Natural killer cell treated with Interleukin-12 subunit alpha and Interleukin-12 subunit beta and Interleukin-15 and Interleukin-18, amount 100 ng/mL, for 72 hours (primary cell): Measurements from ENCODE around the gene PCSK6. TPM values are rescaled to one million over a fixed set of nuclear protein-coding genes. Genes with fewer than 3 reads are reported as not detected.

Experiments
- ATAC-seq, 2 donors: fragments of 150-1000 bp; cut with Tn5 transposase in 1 of 2; sonication (Bioruptor Pico), chemical (Tn5 transposase) in 1 of 2; 2 replicates each; pipeline ENCODE4 v1.10.0; 2021
- DNase-seq: peaks from one replicate; pipeline ENCODE4 v3.0.0; 2022; ENCODE audit warnings: low spot score
- H3K27ac Mint-ChIP-seq, 2 donors: 1 replicate in 1 of 2; 2 replicates in 1 of 2; pipeline ENCODE4 v1.8.0; 2022; ENCODE audit warnings: mixed read lengths in 2 of 2, mild to moderate bottlenecking in 1 of 2, moderate library complexity in 1 of 2
- H3K27me3 Mint-ChIP-seq, 2 donors: 1 replicate in 1 of 2; 2 replicates in 1 of 2; pipeline ENCODE4 v1.8.0; 2022; ENCODE audit warnings: mixed read lengths in 2 of 2
- H3K36me3 Mint-ChIP-seq: one replicate; pipeline ENCODE4 v1.8.0; 2022; ENCODE audit warnings: mixed read lengths
- H3K4me1 Mint-ChIP-seq, 2 donors: 1 replicate in 1 of 2; 2 replicates in 1 of 2; pipeline ENCODE4 v1.8.0; 2022; ENCODE audit warnings: low read depth in 2 of 2, mixed read lengths in 2 of 2, mild to moderate bottlenecking in 1 of 2
- H3K4me3 Mint-ChIP-seq: one replicate; pipeline ENCODE4 v1.8.0; 2022; ENCODE audit warnings: mixed read lengths
- H3K9me3 Mint-ChIP-seq: 2 replicates; pipeline ENCODE4 v1.8.0; 2022; ENCODE audit warnings: mixed read lengths
- total RNA-seq, 2 donors: library from RNA; stranded (reverse); gene quantifications; one replicate each; pipeline ENCODE4 v1.2.3, GENCODE V29; 2022

PCSK6 gene
- total RNA-seq, 2 donors from 2014 or later, result 0.95 TPM; not detected in 1

DNA sequence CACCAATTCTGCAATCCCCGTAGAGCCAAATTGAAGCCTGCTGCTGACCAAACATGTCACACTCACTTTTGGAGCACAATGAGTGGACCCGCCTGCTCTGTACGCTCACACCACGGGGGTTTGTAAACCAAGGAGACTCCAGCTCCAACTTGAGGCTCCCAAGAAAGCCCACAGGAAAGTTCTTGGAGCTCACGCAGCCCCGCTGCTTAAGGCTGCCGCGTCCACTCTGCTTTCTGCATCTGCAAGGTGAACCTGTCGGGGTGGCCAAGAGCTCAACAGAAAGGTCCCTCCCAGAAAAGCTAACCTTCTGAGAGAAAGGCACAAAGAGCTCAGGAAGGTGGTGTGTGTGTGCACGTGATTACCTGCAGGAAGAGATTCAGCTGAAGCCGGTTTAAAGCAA, 94.9 kb downstream of the PCSK6 start:
- peaks cover 4 to 16% of the 10 kb centered on the region in 2 donors for H3K27me3 Mint-ChIP-seq
- H3K36me3 Mint-ChIP-seq, result no peaks in the 10 kb centered on the region
- no peaks in the 10 kb centered on the region for H3K9me3 Mint-ChIP-seq
- H3K27ac Mint-ChIP-seq, result no peak overlapping the region
- H3K4me1 Mint-ChIP-seq, result peaks cover 6 to 24% of the 10 kb centered on the region in 2 donors
- DNase-seq, result peak; percentile 54
- H3K4me3 Mint-ChIP-seq, result no peak overlapping the region
- ATAC-seq, result no peak

GRCh38 chr15:101394056-101394630, 95.4 kb downstream of the PCSK6 start:
- no peaks in the 10 kb centered on the region for H3K9me3 Mint-ChIP-seq
- DNase-seq (peak; percentile 12), ATAC-seq (no peak)
- peaks cover 6 to 24% of the 10 kb centered on the region in 2 donors for H3K4me1 Mint-ChIP-seq
- no peak overlapping the region for H3K27ac Mint-ChIP-seq
- H3K4me3 Mint-ChIP-seq, result no peak overlapping the region
- no peaks in the 10 kb centered on the region for H3K36me3 Mint-ChIP-seq
- peaks cover 2 to 16% of the 10 kb centered on the region in 2 donors for H3K27me3 Mint-ChIP-seq

DNA sequence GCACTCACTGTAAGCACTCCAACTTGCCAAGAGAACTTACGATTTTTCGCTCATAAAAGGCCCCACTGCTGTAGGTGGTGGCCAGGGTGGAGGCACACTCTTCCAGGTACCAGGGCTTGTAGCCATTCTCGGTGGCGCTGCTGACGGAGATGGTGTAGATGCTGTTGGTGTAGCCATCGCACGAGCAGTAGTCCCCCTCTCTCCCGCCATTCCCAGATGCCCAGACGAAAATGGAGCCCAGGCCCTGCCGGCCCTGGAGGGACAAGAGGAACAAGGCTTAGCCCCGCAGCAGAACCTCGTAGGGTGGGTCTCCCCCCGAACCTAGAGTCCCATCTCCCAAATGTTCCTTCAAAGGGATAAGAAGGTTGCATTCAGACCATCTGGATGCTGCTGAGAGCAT, 96.3 kb downstream of the PCSK6 start:
- Mint-ChIP-seq H3K36me3 (no peaks in the 10 kb centered on the region), H3K27ac (peak overlapping the region in 1 of 2 donors; percentile 35), H3K27me3 (peaks cover 2 to 12% of the 10 kb centered on the region in 2 donors), H3K9me3 (no peaks in the 10 kb centered on the region), H3K4me1 (peaks cover 6 to 22% of the 10 kb centered on the region in 2 donors), H3K4me3 (no peak overlapping the region)
- ATAC-seq (no peak), DNase-seq (peak; percentile 53)

GRCh38 chr15:101391981-101392640, 97.4 kb downstream of the PCSK6 start:
- DNase-seq, result no peak
- Mint-ChIP-seq H3K36me3 (no peaks in the 10 kb centered on the region), H3K4me1 (peaks cover 6 to 15% of the 10 kb centered on the region in 2 donors), H3K4me3 (no peak overlapping the region), H3K27me3 (peaks cover 2 to 8% of the 10 kb centered on the region in 2 donors), H3K27ac (no peak overlapping the region), H3K9me3 (no peaks in the 10 kb centered on the region)
- no peak for ATAC-seq

DNA sequence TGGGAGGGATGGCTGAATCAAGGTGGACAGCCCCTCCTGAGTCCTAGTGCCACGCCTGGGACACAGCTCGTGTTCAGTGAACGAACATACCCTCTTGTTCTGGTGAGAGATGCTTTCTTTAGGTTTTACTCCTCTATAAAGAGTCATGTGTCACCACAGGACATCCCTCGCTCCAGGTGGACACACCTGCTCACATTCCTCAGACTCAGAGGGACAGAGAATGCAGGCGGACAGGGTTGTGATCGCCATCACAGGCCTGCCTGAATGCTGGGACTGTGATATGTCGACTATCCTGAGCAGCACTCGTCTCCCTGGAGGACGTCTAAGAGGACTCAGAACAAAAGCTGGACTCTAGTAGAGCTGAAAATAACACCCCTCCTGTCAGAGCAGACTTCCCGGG, 98.1 kb downstream of the PCSK6 start:
- ATAC-seq (no peak), DNase-seq (no peak)
- no peak overlapping the region for H3K27ac Mint-ChIP-seq
- peaks cover 2 to 8% of the 10 kb centered on the region in 2 donors for H3K27me3 Mint-ChIP-seq
- no peaks in the 10 kb centered on the region for H3K9me3 Mint-ChIP-seq
- H3K36me3 Mint-ChIP-seq, result no peaks in the 10 kb centered on the region
- no peak overlapping the region for H3K4me3 Mint-ChIP-seq
- peaks cover 6 to 15% of the 10 kb centered on the region in 2 donors for H3K4me1 Mint-ChIP-seq

DNA sequence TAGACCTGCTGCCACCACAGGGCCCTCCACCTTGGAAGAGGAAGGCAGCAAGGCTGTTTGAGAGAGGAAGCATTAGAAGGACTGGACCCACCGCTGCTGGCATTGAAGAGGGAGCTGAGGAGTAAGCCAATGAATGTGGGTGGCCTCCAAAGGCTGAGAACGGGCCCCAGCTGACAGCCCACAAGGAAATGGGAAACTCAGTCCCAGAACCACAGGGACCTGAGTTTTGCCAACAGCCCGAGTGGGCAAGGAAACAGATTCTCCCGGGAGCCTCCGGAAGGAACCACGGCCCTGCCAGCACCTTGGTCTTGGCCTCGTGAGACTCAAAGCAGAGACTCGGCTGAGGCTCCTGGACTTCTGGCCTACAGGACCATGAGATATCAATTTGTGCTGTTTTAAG, 99.0 kb downstream of the PCSK6 start:
- peaks cover 6 to 9% of the 10 kb centered on the region in 2 donors for H3K4me1 Mint-ChIP-seq
- H3K4me3 Mint-ChIP-seq, result no peak overlapping the region
- ATAC-seq, result no peak
- DNase-seq, result no peak
- no peak overlapping the region for H3K27ac Mint-ChIP-seq
- H3K9me3 Mint-ChIP-seq, result no peaks in the 10 kb centered on the region
- H3K27me3 Mint-ChIP-seq, result peaks cover under 1 to 2% of the 10 kb centered on the region in 2 donors
- no peaks in the 10 kb centered on the region for H3K36me3 Mint-ChIP-seq

DNA sequence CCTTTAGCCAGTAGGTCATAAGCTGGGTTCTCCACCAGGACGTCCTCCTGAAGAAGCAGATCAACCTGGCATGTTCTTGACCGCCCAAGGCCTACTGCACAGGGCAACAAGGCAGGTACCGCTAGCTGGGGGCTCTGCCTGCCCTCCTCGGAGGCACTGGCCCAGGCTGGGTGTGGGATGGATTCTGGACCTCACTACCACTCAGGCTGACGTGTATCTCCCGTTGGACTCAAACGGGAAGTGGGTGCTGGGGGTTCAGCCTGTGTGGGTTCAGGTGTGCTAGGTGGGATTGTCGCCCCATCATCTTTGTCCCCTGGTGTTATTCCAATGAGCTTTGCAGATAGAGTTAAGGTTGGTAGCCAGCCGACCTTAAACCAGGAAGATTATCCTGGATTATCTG, 99.4 kb downstream of the PCSK6 start:
- H3K36me3 Mint-ChIP-seq, result no peaks in the 10 kb centered on the region

DNA sequence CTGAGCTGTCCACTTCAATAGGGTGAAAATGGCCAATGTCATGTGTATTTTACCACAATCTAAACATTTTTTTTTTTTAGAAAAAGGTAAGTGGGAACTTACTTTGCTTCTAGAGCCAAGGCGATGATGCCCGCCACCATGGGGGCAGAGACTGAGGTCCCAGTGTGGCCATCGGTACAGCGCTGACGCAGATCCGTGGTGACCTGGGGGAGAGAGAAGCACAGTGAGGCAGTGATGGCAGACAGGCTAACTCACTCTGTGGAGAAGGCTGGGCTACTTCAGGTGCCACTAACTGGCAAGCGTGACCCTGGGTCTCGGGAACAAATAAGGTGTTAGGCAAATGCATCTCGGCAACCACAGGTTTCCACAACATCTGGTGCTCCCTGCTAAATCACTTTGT, 100.1 kb downstream of the PCSK6 start:
- peaks cover 0 to 2% of the 10 kb centered on the region in 2 donors for H3K27me3 Mint-ChIP-seq
- no peak for DNase-seq
- H3K36me3 Mint-ChIP-seq, result no peaks in the 10 kb centered on the region
- no peaks in the 10 kb centered on the region for H3K9me3 Mint-ChIP-seq
- peaks cover 6 to 9% of the 10 kb centered on the region in 2 donors for H3K4me1 Mint-ChIP-seq
- no peak overlapping the region for H3K4me3 Mint-ChIP-seq
- ATAC-seq, result no peak
- H3K27ac Mint-ChIP-seq, result no peak overlapping the region

More for the DNA sequence above, 99.4 kb downstream of the PCSK6 start:
- Mint-ChIP-seq H3K4me3 (no peak overlapping the region), H3K27me3 (peaks cover 0 to 2% of the 10 kb centered on the region in 2 donors), H3K4me1 (peaks cover 6 to 9% of the 10 kb centered on the region in 2 donors), H3K27ac (no peak overlapping the region), H3K9me3 (no peaks in the 10 kb centered on the region)
- no peak for DNase-seq
- ATAC-seq, result peak in 1 of 2 donors; percentile 25

DNA sequence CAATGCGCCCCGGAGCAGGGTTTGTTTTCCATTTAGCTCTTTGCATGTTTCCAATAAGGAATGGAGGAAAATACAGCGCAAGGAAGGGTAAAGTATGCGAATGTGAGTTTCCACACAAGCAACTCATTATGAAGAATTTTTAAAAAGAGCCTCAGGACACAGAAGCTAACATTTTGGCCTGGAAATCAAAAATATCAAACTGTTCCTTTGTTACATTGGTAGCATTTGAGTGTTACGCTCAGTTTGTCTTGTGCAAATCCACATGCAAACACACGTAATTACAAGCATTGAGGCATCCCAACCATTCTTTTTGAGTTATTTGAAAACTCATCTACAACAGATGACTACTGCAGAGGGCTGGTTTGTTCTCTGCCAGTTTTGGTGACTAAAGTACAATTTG, 101.5 kb downstream of the PCSK6 start:
- Mint-ChIP-seq H3K36me3 (no peaks in the 10 kb centered on the region), H3K9me3 (no peaks in the 10 kb centered on the region), H3K4me1 (peaks cover 6% of the 10 kb centered on the region in 2 donors), H3K4me3 (no peak overlapping the region), H3K27me3 (peaks cover 0 to 2% of the 10 kb centered on the region in 2 donors), H3K27ac (no peak overlapping the region)
- DNase-seq, result no peak
- ATAC-seq, result no peak

GRCh38 chr15:101387574-101387973, 101.9 kb downstream of the PCSK6 start:
- no peak for DNase-seq
- ATAC-seq, result no peak
- H3K27ac Mint-ChIP-seq, result no peak overlapping the region
- H3K27me3 Mint-ChIP-seq, result peaks cover 0 to 2% of the 10 kb centered on the region in 2 donors
- H3K9me3 Mint-ChIP-seq, result no peaks in the 10 kb centered on the region
- no peak overlapping the region for H3K4me3 Mint-ChIP-seq
- peaks cover 6% of the 10 kb centered on the region in 2 donors for H3K4me1 Mint-ChIP-seq
- H3K36me3 Mint-ChIP-seq, result no peaks in the 10 kb centered on the region

DNA sequence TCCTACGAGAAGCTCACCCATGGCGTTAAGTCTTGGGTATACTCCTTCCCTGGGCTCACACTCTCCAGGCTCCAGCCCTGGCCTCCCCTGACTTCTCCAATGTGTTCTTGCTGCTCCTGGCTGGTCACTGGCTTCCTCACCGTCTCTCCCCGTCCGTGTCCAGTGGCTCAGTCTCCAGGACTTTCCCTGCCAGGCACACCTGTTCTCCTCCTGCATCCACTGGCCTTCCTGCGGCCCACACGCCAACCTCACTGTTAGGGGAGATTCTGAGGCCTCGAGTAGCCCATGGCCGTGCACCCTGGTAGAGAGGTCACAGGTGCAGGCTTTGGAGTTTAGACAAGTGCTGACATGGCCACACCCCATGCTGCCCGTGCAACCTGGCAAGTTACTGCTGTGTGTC, 102.5 kb downstream of the PCSK6 start:
- peaks cover 5% of the 10 kb centered on the region in 2 donors for H3K4me1 Mint-ChIP-seq
- H3K27ac Mint-ChIP-seq, result no peak overlapping the region
- no peaks in the 10 kb centered on the region for H3K36me3 Mint-ChIP-seq
- ATAC-seq (no peak), DNase-seq (peak; percentile 54)
- H3K27me3 Mint-ChIP-seq, result peaks cover 0 to 2% of the 10 kb centered on the region in 2 donors
- H3K9me3 Mint-ChIP-seq, result no peaks in the 10 kb centered on the region
- no peak overlapping the region for H3K4me3 Mint-ChIP-seq

- Mint-ChIP-seq H3K9me3 (no peaks in the 10 kb centered on the region), H3K36me3 (no peaks in the 10 kb centered on the region), H3K27ac (no peak overlapping the region), H3K4me1 (no peaks in the 10 kb centered on the region), H3K4me3 (no peak overlapping the region), H3K27me3 (peaks cover 0 to 2% of the 10 kb centered on the region in 2 donors)
- no peak for ATAC-seq
- DNase-seq, result peak; percentile 28
Measured at GRCh38 chr15:101386006-101386405, 103.5 kb downstream of the PCSK6 start.

DNA sequence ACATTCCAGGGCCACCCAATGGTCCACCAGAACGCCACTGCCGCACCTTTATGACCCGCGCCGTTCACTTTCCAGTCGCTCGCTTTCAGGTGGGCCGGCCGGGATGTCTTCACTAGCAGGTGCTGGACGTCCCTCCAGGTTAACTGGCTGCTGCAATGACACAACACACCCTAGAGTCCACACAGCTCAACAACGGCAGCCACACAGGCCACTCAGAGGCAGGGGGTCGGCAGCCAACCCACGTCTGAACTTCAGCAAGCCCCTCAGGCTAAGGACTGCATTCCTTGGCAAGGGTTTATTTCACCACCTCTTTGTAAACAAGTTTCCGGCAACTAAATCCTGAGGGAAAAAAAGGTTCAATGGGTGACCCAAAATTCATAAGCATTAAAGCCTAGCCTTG, 105.2 kb downstream of the PCSK6 start:
- Mint-ChIP-seq H3K36me3 (no peaks in the 10 kb centered on the region), H3K4me3 (no peak overlapping the region), H3K4me1 (no peaks in the 10 kb centered on the region), H3K27ac (no peak overlapping the region), H3K9me3 (no peaks in the 10 kb centered on the region), H3K27me3 (peaks cover 0 to 4% of the 10 kb centered on the region in 2 donors)
- ATAC-seq (no peak), DNase-seq (peak; percentile 37)

DNA sequence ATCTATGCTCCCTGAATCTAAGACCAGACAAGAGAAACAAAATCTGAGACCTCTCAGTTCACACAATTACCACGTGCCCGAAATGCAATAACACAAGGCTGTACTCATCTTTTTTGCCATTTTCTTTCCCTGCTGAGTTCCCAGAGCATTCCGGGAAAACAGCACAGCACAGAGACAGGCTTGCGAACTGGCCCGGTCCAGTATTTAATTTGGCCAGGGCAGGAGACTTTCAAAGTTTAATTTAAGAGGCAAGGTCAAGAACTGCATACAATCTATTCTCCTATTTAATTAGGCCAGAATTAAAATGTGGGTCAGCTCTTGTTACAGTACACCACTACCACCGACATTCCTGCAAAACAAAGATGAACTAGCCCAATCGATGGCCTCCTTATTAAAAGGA, 107.0 kb downstream of the PCSK6 start:
- H3K4me3 Mint-ChIP-seq, result no peak overlapping the region
- H3K27ac Mint-ChIP-seq, result no peak overlapping the region
- no peaks in the 10 kb centered on the region for H3K9me3 Mint-ChIP-seq
- H3K4me1 Mint-ChIP-seq, result no peaks in the 10 kb centered on the region
- ATAC-seq (no peak), DNase-seq (no peak)
- peaks cover 0 to 4% of the 10 kb centered on the region in 2 donors for H3K27me3 Mint-ChIP-seq
- no peaks in the 10 kb centered on the region for H3K36me3 Mint-ChIP-seq
